Subcutaneous adipose tissue (tissue), 4 donors: ENCODE data around the gene RAET1E. TPM values are rescaled to one million over a fixed set of nuclear protein-coding genes. Genes with fewer than 3 reads are reported as not detected.

Source experiments
- total RNA-seq, 4 donors: library from RNA; depleted of rRNA; stranded (reverse); fragments of >200 nt; gene quantifications; one replicate each; pipeline ENCODE4 v1.1.0, GENCODE V29; 2016
- TF ChIP-seq, protein P1 (sequence below): fragments of 450-650 bp; IDR thresholded peaks from one replicate; pipeline ENCODE4 v1.5.1; 2016; ENCODE audit warnings: low read depth, mild to moderate bottlenecking, control low read depth, antibody characterized with exemption, moderate library complexity

The RAET1E gene
- total RNA-seq, 4 donors from 2014 or later: 0.94 TPM; not detected in 3

DNA sequence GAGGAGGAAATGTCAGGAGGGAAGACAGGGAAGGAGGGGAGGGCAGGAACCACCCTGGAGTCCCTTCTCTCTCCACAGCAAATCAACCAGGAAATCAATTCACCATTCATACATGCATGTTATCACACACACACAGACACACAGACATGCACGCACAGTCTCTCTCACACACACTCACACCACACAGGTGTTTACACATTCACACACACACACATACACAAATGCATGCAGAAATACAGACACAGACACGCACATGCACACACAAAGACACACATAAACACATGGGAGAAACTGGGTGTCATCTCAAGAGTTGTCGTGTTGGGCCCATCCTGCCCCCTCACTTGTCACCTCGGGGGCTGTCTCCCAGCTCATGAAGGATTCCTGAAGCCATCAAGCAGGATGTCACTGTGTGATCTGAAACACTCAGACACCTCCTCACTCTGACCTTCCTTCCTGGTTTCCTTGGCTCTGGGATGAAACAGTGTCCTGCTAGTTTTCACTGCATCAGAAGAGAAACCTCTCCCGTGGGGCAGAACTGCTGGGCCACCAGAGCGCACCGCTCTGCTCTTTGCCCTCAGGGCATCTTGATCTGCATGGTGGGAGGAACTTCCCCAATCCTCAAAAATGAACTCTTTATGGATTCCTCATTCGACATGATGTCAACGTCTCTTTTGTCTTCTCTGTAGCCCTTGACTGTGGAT lies 15.8 kb upstream of the RAET1E start:
- TF ChIP-seq, protein P1, sequence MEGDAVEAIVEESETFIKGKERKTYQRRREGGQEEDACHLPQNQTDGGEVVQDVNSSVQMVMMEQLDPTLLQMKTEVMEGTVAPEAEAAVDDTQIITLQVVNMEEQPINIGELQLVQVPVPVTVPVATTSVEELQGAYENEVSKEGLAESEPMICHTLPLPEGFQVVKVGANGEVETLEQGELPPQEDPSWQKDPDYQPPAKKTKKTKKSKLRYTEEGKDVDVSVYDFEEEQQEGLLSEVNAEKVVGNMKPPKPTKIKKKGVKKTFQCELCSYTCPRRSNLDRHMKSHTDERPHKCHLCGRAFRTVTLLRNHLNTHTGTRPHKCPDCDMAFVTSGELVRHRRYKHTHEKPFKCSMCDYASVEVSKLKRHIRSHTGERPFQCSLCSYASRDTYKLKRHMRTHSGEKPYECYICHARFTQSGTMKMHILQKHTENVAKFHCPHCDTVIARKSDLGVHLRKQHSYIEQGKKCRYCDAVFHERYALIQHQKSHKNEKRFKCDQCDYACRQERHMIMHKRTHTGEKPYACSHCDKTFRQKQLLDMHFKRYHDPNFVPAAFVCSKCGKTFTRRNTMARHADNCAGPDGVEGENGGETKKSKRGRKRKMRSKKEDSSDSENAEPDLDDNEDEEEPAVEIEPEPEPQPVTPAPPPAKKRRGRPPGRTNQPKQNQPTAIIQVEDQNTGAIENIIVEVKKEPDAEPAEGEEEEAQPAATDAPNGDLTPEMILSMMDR: no peak

DNA sequence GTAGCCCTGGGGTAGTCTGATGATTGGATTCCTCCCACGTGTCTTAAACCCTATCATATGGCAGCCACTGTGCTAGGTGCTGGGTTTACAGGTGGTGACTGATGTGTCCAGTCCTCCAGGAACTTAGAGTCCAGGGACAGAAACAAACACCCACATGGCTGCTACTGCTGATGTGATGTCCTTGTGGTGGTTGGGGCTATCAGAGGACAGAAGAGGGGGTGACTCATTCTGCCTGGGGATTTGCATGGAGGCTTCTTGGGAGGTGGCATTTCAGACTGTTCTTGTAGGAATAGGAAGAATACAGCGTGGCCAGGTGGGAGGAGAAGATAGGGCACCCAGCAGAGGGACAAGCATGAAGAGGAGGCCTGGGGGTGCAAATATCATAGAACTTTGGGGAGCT lies 15.2 kb upstream of the RAET1E start:
- TF ChIP-seq, protein P1: no peak

DNA sequence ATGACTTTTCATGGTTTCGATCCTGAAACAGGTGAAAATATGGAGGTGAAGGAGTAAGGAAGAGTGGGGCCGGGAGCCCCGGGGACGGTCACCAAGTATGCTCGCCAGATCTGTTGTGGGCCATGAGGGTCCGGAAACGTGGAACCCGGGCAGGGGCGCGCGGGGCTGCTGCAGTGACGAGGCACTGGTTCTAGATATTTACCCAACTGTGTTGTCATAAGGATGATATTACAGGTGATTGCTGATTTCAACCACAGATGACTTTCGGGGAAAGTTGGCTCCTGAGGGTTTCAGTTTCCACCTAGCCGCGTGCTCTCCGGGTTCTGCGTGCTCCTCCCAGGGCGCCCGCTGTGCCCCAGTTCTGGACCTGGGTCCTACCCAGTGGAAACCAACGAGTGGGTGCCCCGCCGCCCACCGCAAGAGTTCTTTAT lies 12.8 kb upstream of the RAET1E start:
- TF ChIP-seq, protein P1: no peak

DNA sequence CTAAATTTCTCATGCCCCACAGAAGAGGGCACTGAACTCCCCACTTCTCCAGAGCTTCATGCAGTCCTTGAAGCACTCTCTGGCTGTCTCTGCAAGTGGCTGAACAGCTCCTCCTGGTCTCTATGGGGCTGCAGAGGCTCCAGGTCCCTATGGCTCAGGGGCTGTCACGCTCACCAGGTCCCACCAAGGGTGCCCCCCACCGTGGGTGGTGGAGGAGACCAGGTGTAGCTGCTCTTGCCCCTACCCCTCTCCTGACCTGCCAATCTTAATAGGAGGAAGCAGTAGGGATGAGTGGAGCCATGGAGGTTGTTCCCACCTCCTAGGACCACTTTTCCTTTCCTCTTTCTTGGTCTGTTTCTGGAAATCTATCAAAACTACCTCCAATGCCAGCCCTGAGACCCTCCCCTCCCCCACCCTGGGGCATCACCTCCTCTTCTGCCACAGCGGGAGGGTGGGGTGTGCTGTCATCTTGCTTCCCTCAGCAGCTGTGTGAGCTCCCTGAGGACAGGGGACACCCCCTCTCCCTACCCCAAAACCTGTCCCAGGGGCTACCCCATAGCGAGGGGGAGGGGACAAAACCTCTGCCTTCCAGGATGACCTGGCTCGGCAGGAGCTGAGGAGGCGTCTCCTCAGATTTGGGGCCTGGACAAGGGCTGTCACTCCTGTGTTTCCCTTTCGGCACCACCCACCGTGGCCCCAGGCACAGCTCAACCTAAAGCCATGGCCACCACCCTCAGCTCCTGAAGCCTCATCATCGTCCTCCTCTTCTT lies 12.0 kb upstream of the RAET1E start:
- TF ChIP-seq, protein P1: no peak

DNA sequence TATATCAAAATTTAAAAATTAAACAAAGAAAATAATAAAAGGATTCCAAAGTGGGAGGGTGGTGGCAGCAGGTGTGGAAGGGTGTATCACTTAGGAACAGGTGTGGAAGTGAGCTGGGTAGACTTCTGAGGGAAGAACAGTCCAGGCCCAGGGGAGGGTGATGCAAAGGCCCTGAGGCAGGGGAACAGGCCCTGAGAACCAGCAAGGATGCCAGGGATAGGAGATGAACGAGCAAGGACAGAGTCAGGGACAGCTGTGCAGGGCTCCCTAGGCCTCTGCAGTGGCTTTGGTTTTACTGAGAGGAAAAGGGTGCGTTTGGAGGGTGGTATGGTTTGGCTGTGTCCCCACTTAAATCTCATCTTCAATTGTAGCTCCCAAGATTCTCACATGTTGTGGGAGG lies 9.4 kb upstream of the RAET1E start:
- TF ChIP-seq, protein P1: no peak

DNA sequence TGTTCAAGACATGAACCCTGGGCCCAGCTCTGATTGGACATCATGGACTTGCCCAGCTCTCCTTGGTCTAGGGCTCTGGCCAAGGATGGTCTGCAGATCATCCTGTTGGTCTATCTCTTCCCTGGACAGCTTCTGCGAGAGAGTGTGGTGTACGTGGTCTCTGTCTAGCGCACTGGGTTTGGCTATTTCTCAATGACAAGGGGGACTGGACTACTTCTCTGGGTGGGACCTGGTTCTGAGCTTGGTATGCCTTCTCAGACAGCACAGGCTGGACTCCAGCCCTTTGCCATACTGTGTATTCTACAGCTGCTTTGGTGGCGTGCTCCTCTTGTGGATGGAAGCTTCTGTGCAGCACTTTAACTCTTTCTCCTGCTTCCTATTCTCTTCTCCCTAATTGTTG lies 8.5 kb upstream of the RAET1E start:
- TF ChIP-seq, protein P1: no peak

DNA sequence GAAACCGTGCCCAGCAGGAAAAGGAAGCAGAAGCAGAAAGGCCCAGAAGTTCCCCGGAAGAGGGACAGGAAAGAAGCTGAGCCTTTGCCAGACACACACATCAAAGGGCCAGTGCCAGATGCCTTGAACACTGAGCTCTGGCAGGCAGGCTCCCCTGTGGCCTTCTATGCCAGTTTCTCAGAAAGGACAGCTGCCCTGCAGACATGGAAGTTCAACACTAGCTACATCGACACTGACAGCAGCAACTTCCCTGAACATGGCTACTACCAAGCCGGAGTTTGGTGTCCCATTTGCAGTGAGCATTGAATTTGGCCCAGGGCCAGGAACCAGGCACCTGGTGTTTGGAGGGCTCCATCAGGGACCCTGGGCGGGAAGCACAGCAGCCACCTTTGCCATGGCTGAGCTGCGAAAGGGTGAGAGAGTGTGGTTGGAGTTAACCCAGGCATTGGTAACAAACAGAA lies 8.0 kb upstream of the RAET1E start:
- TF ChIP-seq, protein P1: no peak
